KMS-11 (cell line): ENCODE measurements around the gene CHRNA7.
"Not testable (repeated sequence)": the region's sequence is repeated elsewhere in the genome, so short reads cannot be mapped to it uniquely, and the experiment has no call there.

Source experiments
- H2AFZ ChIP-seq: fragments of 200-600 bp; sonication (generic); 2 replicates; pipeline ENCODE4 v1.6.1; 2016; ENCODE audit warnings: antibody characterized with exemption, mixed run types, low read depth
- H3K27ac ChIP-seq: fragments of 200-600 bp; sonication (generic); 2 replicates; pipeline ENCODE4 v1.6.1; 2016; ENCODE audit warnings: mild to moderate bottlenecking, mixed run types
- H3K27me3 ChIP-seq: fragments of 200-600 bp; sonication (generic); 2 replicates; pipeline ENCODE4 v1.6.1; 2017; ENCODE audit warnings: mild to moderate bottlenecking, low read depth, mixed run types, moderate library complexity; ENCODE audit not compliant: insufficient read depth
- H3K36me3 ChIP-seq: fragments of 200-600 bp; sonication (generic); 2 replicates; pipeline ENCODE4 v1.6.1; 2017; ENCODE audit warnings: mild to moderate bottlenecking, mixed run types; ENCODE audit not compliant: insufficient read depth
- H3K4me1 ChIP-seq: fragments of 200-600 bp; sonication (generic); 2 replicates; pipeline ENCODE4 v1.6.1; 2016; ENCODE audit warnings: mild to moderate bottlenecking, low read depth, mixed run types; ENCODE audit not compliant: poor library complexity, severe bottlenecking
- H3K4me2 ChIP-seq: fragments of 200-600 bp; sonication (generic); 2 replicates; pipeline ENCODE4 v1.7.0; 2016; ENCODE audit warnings: mild to moderate bottlenecking, mixed run types
- H3K4me3 ChIP-seq: fragments of 200-600 bp; sonication (generic); IDR thresholded peaks from 2 replicates; pipeline ENCODE4 v1.6.1; 2017; ENCODE audit warnings: low read depth, low read length, mixed read lengths; ENCODE audit not compliant: insufficient read depth
- H3K79me2 ChIP-seq: fragments of 200-600 bp; sonication (generic); 2 replicates; pipeline ENCODE4 v1.6.1; 2016; ENCODE audit warnings: low read depth, mixed run types; ENCODE audit not compliant: insufficient read depth
- H3K9ac ChIP-seq: fragments of 200-600 bp; sonication (generic); 2 replicates; pipeline ENCODE4 v1.6.1; 2016; ENCODE audit warnings: mild to moderate bottlenecking, mixed run types
- H4K20me1 ChIP-seq: fragments of 200-600 bp; sonication (generic); 2 replicates; pipeline ENCODE4 v1.6.1; 2016; ENCODE audit warnings: mild to moderate bottlenecking, mixed run types; ENCODE audit not compliant: insufficient read depth
- CTCF ChIP-seq: fragments of 200-600 bp; sonication (generic); conservative IDR thresholded peaks from 2 replicates; pipeline ENCODE4 v1.6.1; 2017; ENCODE audit warnings: low read depth, mild to moderate bottlenecking, antibody characterized with exemption, low read length, moderate library complexity, mixed read lengths

CHRNA7 gene

GRCh38 chr15:32131803-32132202 is 101.5 kb downstream of the CHRNA7 start:
- TF ChIP-seq CTCF = no peak
- no peaks in the 10 kb centered on the region for H3K4me1 ChIP-seq
- H3K36me3 ChIP-seq = no peaks in the 10 kb centered on the region
- no peak overlapping the region for H3K27ac ChIP-seq
- no peak overlapping the region for H2AFZ ChIP-seq
- H3K79me2 ChIP-seq = no peaks in the 10 kb centered on the region
- H3K27me3 ChIP-seq = no peaks in the 10 kb centered on the region
- no peak overlapping the region for H3K9ac ChIP-seq
- H3K4me2 ChIP-seq = no peak overlapping the region
- no peaks in the 10 kb centered on the region for H4K20me1 ChIP-seq
- H3K4me3 ChIP-seq = no peak overlapping the region

GRCh38 chr15:32132859-32133258 is 102.5 kb downstream of the CHRNA7 start:
- H3K27ac ChIP-seq = no peak overlapping the region
- no peaks in the 10 kb centered on the region for H3K79me2 ChIP-seq
- no peaks in the 10 kb centered on the region for H4K20me1 ChIP-seq
- H3K36me3 ChIP-seq = no peaks in the 10 kb centered on the region
- H3K4me3 ChIP-seq = no peak overlapping the region
- no peak for TF ChIP-seq CTCF
- no peaks in the 10 kb centered on the region for H3K27me3 ChIP-seq
- H3K4me1 ChIP-seq = no peaks in the 10 kb centered on the region
- H3K9ac ChIP-seq = no peak overlapping the region
- H2AFZ ChIP-seq = no peak overlapping the region
- no peak overlapping the region for H3K4me2 ChIP-seq

GRCh38 chr15:32134842-32135241 is 104.5 kb downstream of the CHRNA7 start:
- Histone ChIP-seq H3K79me2 (no peaks in the 10 kb centered on the region), H3K36me3 (no peaks in the 10 kb centered on the region), H3K27me3 (no peaks in the 10 kb centered on the region), H3K4me2 (no peak overlapping the region), H3K27ac (no peak overlapping the region), H3K9ac (no peak overlapping the region), H2AFZ (no peak overlapping the region), H4K20me1 (no peaks in the 10 kb centered on the region), H3K4me3 (no peak overlapping the region), H3K4me1 (no peaks in the 10 kb centered on the region)
- no peak for TF ChIP-seq CTCF

- Histone ChIP-seq H3K36me3 (no peaks in the 10 kb centered on the region), H3K4me1 (no peaks in the 10 kb centered on the region), H3K4me3 (no peak overlapping the region), H3K79me2 (no peaks in the 10 kb centered on the region), H3K9ac (no peak overlapping the region), H3K4me2 (no peak overlapping the region), H3K27ac (no peak overlapping the region), H2AFZ (no peak overlapping the region), H3K27me3 (no peaks in the 10 kb centered on the region), H4K20me1 (no peaks in the 10 kb centered on the region)
- no peak for TF ChIP-seq CTCF
Measured at GRCh38 chr15:32135335-32135734, 105.0 kb downstream of the CHRNA7 start.

- H3K4me2 ChIP-seq, H3K27ac ChIP-seq, H2AFZ ChIP-seq: not testable (repeated sequence)
Measured at GRCh38 chr15:32145512-32145911, 115.2 kb downstream of the CHRNA7 start.

More at GRCh38 chr15:32145512-32145911, 115.2 kb downstream of the CHRNA7 start:
- not testable (repeated sequence) for H3K79me2 ChIP-seq, H3K4me3 ChIP-seq, H3K27me3 ChIP-seq, H4K20me1 ChIP-seq, H3K4me1 ChIP-seq, H3K9ac ChIP-seq, H3K36me3 ChIP-seq
